ENCODE measurements around the gene TRHDE.
A peak's percentile ranks its signal among the peaks of the same experiment; 100 is the strongest.

Gene TRHDE

GRCh38 chr12:72264548-72265175, 7.5 kb upstream of the TRHDE start:
- Histone ChIP-seq H3K36me3 (ENCODE audit: low read length) (no peaks in the 10 kb centered on the region), H3F3A (ENCODE audit: insufficient read depth) (no peaks in the 10 kb centered on the region), H3K4me3 (ENCODE audit: insufficient read depth, low read length, poor library complexity, severe bottlenecking) (no peak overlapping the region), H3K9me2 (replicated peaks; ENCODE audit: insufficient read depth, low read length) (no peaks in the 10 kb centered on the region), H3K9me3 (ENCODE audit: insufficient read depth, low read length) (no peaks in the 10 kb centered on the region), H3K27me3 (ENCODE audit: low read length) (no peaks in the 10 kb centered on the region), H4K20me1 (ENCODE audit: low read depth, low read length) (no peaks in the 10 kb centered on the region; the same call in 1 of the 2 replicates), H3K9ac (ENCODE audit: low read length) (no peak overlapping the region), H3K4me2 (ENCODE audit: low read depth, low read length, poor library complexity, severe bottlenecking) (no peak overlapping the region), H2AFZ (ENCODE audit: low read depth, low read length, severe bottlenecking) (no peak overlapping the region), H3K27ac (ENCODE audit: low read depth, low read length) (no peak overlapping the region), H3K79me2 (ENCODE audit: insufficient read depth, low read length) (no peaks in the 10 kb centered on the region)
- TF ChIP-seq EZH2phosphoT487 (conservative IDR thresholded peaks at IDR 0.05; ENCODE audit: low read length) (no peak), CTCF (IDR thresholded peaks at IDR 0.05; ENCODE audit: insufficient read depth, low read length, poor library complexity, severe bottlenecking) (peak; percentile 34)

- no peaks in the 10 kb centered on the region for H3K27me3 ChIP-seq (ENCODE audit: low read length)
- H4K20me1 ChIP-seq (ENCODE audit: low read depth, low read length), result no peaks in the 10 kb centered on the region; the same call in 1 of the 2 replicates
- no peak overlapping the region for H3K4me3 ChIP-seq (ENCODE audit: insufficient read depth, low read length, poor library complexity, severe bottlenecking)
- no peak overlapping the region for H3K9ac ChIP-seq (ENCODE audit: low read length)
- no peak overlapping the region for H2AFZ ChIP-seq (ENCODE audit: low read depth, low read length, severe bottlenecking)
- H3K27ac ChIP-seq (ENCODE audit: low read depth, low read length), result no peak overlapping the region
- H3K36me3 ChIP-seq (ENCODE audit: low read length), result no peaks in the 10 kb centered on the region
- H3K9me3 ChIP-seq (ENCODE audit: insufficient read depth, low read length), result no peaks in the 10 kb centered on the region
- no peaks in the 10 kb centered on the region for H3K79me2 ChIP-seq (ENCODE audit: insufficient read depth, low read length)
- H3K9me2 ChIP-seq (replicated peaks; ENCODE audit: insufficient read depth, low read length), result no peaks in the 10 kb centered on the region
- TF ChIP-seq EZH2phosphoT487 (conservative IDR thresholded peaks at IDR 0.05; ENCODE audit: low read length) (no peak), CTCF (IDR thresholded peaks at IDR 0.05; ENCODE audit: insufficient read depth, low read length, poor library complexity, severe bottlenecking) (no peak)
- H3K4me2 ChIP-seq (ENCODE audit: low read depth, low read length, poor library complexity, severe bottlenecking), result no peak overlapping the region
- no peaks in the 10 kb centered on the region for H3F3A ChIP-seq (ENCODE audit: insufficient read depth)
These were observed 4.2 kb upstream of the TRHDE start for GRCh38 chr12:72267974-72268373.

GRCh38 chr12:72268386-72268785, 3.8 kb upstream of the TRHDE start:
- Histone ChIP-seq H3K79me2 (ENCODE audit: insufficient read depth, low read length) (no peaks in the 10 kb centered on the region), H3K4me3 (ENCODE audit: insufficient read depth, low read length, poor library complexity, severe bottlenecking) (no peak overlapping the region), H3K27me3 (ENCODE audit: low read length) (no peaks in the 10 kb centered on the region), H3K27ac (ENCODE audit: low read depth, low read length) (no peak overlapping the region), H4K20me1 (ENCODE audit: low read depth, low read length) (no peaks in the 10 kb centered on the region; the same call in 1 of the 2 replicates), H3K9me2 (replicated peaks; ENCODE audit: insufficient read depth, low read length) (no peaks in the 10 kb centered on the region), H3K4me2 (ENCODE audit: low read depth, low read length, poor library complexity, severe bottlenecking) (no peak overlapping the region), H3K9ac (ENCODE audit: low read length) (no peak overlapping the region), H3K36me3 (ENCODE audit: low read length) (no peaks in the 10 kb centered on the region), H2AFZ (ENCODE audit: low read depth, low read length, severe bottlenecking) (no peak overlapping the region), H3F3A (ENCODE audit: insufficient read depth) (no peaks in the 10 kb centered on the region), H3K9me3 (ENCODE audit: insufficient read depth, low read length) (no peaks in the 10 kb centered on the region)
- no peak for TF ChIP-seq CTCF (IDR thresholded peaks at IDR 0.05; ENCODE audit: insufficient read depth, low read length, poor library complexity, severe bottlenecking)
- no peak for TF ChIP-seq EZH2phosphoT487 (conservative IDR thresholded peaks at IDR 0.05; ENCODE audit: low read length)

All from SU-DHL-6 (cell line).